RWPE1 (cell line): ENCODE measurements around the gene WDR1.
"Not testable (repeated sequence)": the region's sequence is repeated elsewhere in the genome, so short reads cannot be mapped to it uniquely, and the experiment has no call there.

Experiments used
- CTCF ChIA-PET: fragments of 350-600 bp; sonication (Branson Sonifier 250); formaldehyde crosslinking; extraction: SDS; loops from one replicate; lab custom pipeline; 2021; lab: Yijun Ruan, JAX
- POLR2A ChIA-PET: fragments of 400-600 bp; formaldehyde crosslinking; extraction: SDS; loops from one replicate; lab custom pipeline; 2020; ENCODE audit warnings: antibody characterized with exemption; ENCODE audit not compliant: low non-redundant PET; lab: Yijun Ruan, JAX
- DNase-seq: peaks from one replicate; pipeline ENCODE4 v3.0.0; 2012; ENCODE audit warnings: low spot score
- H3K27ac ChIP-seq: fragments of 450-650 bp; 2 replicates; pipeline ENCODE4 v1.5.1; 2017
- CTCF ChIP-seq: fragments of 450-650 bp; conservative IDR thresholded peaks from 2 replicates; pipeline ENCODE4 v1.5.1; 2017; ENCODE audit warnings: low read depth, mild to moderate bottlenecking

Gene WDR1

GRCh38 chr4:10128761-10129160, 12.2 kb upstream of the WDR1 start:
- DNase-seq: no peak
- H3K27ac ChIP-seq: peak overlapping the region; percentile 70
- ChIA-PET CTCF (no interaction called here), POLR2A (interaction anchor here (1.6 kb wide), 1 partner anchor 12 kb away, joined by 3 read pairs; the partner anchor contains the start of gene WDR1)
- no peak for TF ChIP-seq CTCF

GRCh38 chr4:10127531-10127930, 10.9 kb upstream of the WDR1 start:
- CTCF ChIA-PET, H3K27ac ChIP-seq, DNase-seq, POLR2A ChIA-PET: not testable (repeated sequence)

GRCh38 chr4:10124167-10124930, 7.8 kb upstream of the WDR1 start:
- CTCF ChIA-PET: no interaction called here
- H3K27ac ChIP-seq: peak overlapping the region; percentile 62
- TF ChIP-seq CTCF: no peak
- DNase-seq: no peak
- POLR2A ChIA-PET: no interaction called here

GRCh38 chr4:10123227-10124101, 6.9 kb upstream of the WDR1 start:
- ChIA-PET CTCF (no interaction called here), POLR2A (no interaction called here)
- no peak for TF ChIP-seq CTCF
- H3K27ac ChIP-seq: peak overlapping the region; percentile 62
- no peak for DNase-seq

- TF ChIP-seq CTCF: no peak
- DNase-seq: no peak
- CTCF ChIA-PET: no interaction called here
- POLR2A ChIA-PET: no interaction called here
- H3K27ac ChIP-seq: no peak overlapping the region
These were observed 5.8 kb upstream of the WDR1 start for GRCh38 chr4:10122236-10122932.

- no peak overlapping the region for H3K27ac ChIP-seq
- TF ChIP-seq CTCF: no peak
- ChIA-PET CTCF (no interaction called here), POLR2A (no interaction called here)
- DNase-seq: no peak
These were observed 5.1 kb upstream of the WDR1 start for GRCh38 chr4:10121568-10122208.
